ENCODE results near the gene FAM53B.

DNA sequence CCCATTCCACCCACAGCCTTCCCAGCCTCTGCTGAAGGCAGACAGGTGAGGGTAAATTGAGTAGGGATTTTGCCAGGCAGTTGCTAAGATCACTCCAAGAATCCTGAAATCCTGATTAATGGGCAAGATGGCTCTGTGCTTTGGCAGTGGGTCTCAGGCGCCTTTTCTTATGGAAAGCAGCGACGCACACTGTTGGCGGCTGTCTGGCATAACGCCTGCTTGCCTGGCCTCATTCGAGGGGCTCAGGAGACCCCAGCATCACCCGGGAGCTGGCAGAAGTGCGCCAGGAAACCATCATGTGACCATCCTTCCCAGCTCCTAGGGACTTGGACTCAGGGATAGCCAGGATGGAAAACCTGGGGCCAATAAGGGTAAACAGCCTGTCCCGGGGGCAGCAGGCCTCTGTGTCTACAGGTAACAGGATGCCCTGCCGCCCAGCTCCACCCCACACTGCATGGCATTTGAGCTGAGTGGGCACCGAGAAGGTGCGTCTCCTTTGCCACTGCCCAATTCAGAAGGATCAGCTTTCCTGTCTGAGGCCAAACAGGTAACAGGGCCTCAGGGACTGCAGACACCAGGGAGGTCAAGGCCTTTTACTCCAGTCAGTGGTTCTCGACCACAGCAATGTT, 98.6 kb downstream of the FAM53B start:
- TF ChIP-seq RAD21 (IDR thresholded peaks at IDR 0.05; ENCODE audit: low read length) (no peak), FOSL2 (IDR thresholded peaks at IDR 0.05; ENCODE audit: borderline replicate concordance, low read depth) (no peak), SIN3A (IDR thresholded peaks at IDR 0.05; ENCODE audit: borderline replicate concordance, low read depth, low read length) (no peak), RCOR1 (IDR thresholded peaks at IDR 0.05; ENCODE audit: low read length) (no peak), CHD2 (IDR thresholded peaks at IDR 0.05; ENCODE audit: low read length, partially characterized antibody) (no peak), RFX5 (IDR thresholded peaks at IDR 0.05; ENCODE audit: low read length) (no peak), POLR2AphosphoS5 (IDR thresholded peaks at IDR 0.05; ENCODE audit: low read depth, low read length) (no peak)
- TF ChIP-seq, protein P1, sequence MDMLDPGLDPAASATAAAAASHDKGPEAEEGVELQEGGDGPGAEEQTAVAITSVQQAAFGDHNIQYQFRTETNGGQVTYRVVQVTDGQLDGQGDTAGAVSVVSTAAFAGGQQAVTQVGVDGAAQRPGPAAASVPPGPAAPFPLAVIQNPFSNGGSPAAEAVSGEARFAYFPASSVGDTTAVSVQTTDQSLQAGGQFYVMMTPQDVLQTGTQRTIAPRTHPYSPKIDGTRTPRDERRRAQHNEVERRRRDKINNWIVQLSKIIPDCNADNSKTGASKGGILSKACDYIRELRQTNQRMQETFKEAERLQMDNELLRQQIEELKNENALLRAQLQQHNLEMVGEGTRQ (IDR thresholded peaks at IDR 0.05; ENCODE audit: borderline replicate concordance, low read depth, low read length): no peak
- TF ChIP-seq, protein P2, sequence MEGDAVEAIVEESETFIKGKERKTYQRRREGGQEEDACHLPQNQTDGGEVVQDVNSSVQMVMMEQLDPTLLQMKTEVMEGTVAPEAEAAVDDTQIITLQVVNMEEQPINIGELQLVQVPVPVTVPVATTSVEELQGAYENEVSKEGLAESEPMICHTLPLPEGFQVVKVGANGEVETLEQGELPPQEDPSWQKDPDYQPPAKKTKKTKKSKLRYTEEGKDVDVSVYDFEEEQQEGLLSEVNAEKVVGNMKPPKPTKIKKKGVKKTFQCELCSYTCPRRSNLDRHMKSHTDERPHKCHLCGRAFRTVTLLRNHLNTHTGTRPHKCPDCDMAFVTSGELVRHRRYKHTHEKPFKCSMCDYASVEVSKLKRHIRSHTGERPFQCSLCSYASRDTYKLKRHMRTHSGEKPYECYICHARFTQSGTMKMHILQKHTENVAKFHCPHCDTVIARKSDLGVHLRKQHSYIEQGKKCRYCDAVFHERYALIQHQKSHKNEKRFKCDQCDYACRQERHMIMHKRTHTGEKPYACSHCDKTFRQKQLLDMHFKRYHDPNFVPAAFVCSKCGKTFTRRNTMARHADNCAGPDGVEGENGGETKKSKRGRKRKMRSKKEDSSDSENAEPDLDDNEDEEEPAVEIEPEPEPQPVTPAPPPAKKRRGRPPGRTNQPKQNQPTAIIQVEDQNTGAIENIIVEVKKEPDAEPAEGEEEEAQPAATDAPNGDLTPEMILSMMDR (IDR thresholded peaks at IDR 0.05): no peak
- TF ChIP-seq, protein P3, sequence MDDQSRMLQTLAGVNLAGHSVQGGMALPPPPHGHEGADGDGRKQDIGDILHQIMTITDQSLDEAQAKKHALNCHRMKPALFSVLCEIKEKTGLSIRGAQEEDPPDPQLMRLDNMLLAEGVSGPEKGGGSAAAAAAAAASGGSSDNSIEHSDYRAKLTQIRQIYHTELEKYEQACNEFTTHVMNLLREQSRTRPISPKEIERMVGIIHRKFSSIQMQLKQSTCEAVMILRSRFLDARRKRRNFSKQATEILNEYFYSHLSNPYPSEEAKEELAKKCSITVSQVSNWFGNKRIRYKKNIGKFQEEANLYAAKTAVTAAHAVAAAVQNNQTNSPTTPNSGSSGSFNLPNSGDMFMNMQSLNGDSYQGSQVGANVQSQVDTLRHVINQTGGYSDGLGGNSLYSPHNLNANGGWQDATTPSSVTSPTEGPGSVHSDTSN (IDR thresholded peaks at IDR 0.05): no peak
- TF ChIP-seq, protein P4, sequence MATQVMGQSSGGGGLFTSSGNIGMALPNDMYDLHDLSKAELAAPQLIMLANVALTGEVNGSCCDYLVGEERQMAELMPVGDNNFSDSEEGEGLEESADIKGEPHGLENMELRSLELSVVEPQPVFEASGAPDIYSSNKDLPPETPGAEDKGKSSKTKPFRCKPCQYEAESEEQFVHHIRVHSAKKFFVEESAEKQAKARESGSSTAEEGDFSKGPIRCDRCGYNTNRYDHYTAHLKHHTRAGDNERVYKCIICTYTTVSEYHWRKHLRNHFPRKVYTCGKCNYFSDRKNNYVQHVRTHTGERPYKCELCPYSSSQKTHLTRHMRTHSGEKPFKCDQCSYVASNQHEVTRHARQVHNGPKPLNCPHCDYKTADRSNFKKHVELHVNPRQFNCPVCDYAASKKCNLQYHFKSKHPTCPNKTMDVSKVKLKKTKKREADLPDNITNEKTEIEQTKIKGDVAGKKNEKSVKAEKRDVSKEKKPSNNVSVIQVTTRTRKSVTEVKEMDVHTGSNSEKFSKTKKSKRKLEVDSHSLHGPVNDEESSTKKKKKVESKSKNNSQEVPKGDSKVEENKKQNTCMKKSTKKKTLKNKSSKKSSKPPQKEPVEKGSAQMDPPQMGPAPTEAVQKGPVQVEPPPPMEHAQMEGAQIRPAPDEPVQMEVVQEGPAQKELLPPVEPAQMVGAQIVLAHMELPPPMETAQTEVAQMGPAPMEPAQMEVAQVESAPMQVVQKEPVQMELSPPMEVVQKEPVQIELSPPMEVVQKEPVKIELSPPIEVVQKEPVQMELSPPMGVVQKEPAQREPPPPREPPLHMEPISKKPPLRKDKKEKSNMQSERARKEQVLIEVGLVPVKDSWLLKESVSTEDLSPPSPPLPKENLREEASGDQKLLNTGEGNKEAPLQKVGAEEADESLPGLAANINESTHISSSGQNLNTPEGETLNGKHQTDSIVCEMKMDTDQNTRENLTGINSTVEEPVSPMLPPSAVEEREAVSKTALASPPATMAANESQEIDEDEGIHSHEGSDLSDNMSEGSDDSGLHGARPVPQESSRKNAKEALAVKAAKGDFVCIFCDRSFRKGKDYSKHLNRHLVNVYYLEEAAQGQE (IDR thresholded peaks at IDR 0.05; ENCODE audit: low read depth, low read length): no peak
